Esophagus squamous epithelium (tissue), 5 donors: ENCODE measurements around the gene ZNF710. TPM values are rescaled to one million over a fixed set of nuclear protein-coding genes. Genes with fewer than 3 reads are reported as not detected.
A peak's percentile ranks its signal among the peaks of the same experiment; 100 is the strongest.

ENCODE experiments used
- DNase-seq: peaks from one replicate; lab custom pipeline; 2025; lab: John Stamatoyannopoulos, UW
- H3K27ac ChIP-seq, 4 donors: fragments of 200-600 bp; sonication (generic); one replicate each; pipeline ENCODE4 v1.5.1; 2016 to 2019; ENCODE audit warnings: mild to moderate bottlenecking in 1 of 4
- H3K27me3 ChIP-seq, 4 donors: fragments of 200-600 bp; sonication (generic); 1 replicate in 3 of 4; 2 replicates in 1 of 4; pipeline versions ENCODE4 v1.5.1 to v1.6.0; 2017 to 2021; ENCODE audit warnings: antibody characterized with exemption in 1 of 4
- H3K36me3 ChIP-seq, 3 donors: fragments of 200-600 bp; sonication (generic); one replicate each; pipeline ENCODE4 v1.5.1; 2016 to 2019
- H3K4me1 ChIP-seq, 3 donors: fragments of 200-600 bp; sonication (generic); one replicate each; pipeline ENCODE4 v1.5.1; 2017 to 2019
- H3K4me3 ChIP-seq, 4 donors: fragments of 200-600 bp; sonication (generic); 1 replicate in 3 of 4; 2 replicates in 1 of 4; pipeline ENCODE4 v1.5.1; 2016 to 2019; ENCODE audit warnings: mild to moderate bottlenecking in 2 of 4, moderate library complexity in 1 of 4
- H3K9me3 ChIP-seq, 3 donors: fragments of 200-600 bp; sonication (generic); one replicate each; pipeline ENCODE4 v1.5.1; 2016 to 2019
- CTCF ChIP-seq, 6 experiments: fragments of 450-650 bp in 4 of 6; fragments of 200-600 bp in 2 of 6; sonication (generic) in 2 of 6; IDR thresholded peaks; one replicate each; pipeline ENCODE4 v1.5.1; 2016 to 2019; ENCODE audit warnings: antibody characterized with exemption in 6 of 6, mild to moderate bottlenecking in 4 of 6, moderate library complexity in 4 of 6
- POLR2A ChIP-seq, 4 donors: fragments of 450-650 bp; IDR thresholded peaks; one replicate each; pipeline ENCODE4 v1.6.1; 2017; ENCODE audit warnings: antibody characterized with exemption in 4 of 4, mild to moderate bottlenecking in 4 of 4, moderate library complexity in 3 of 4
- WGBS, 2 donors: methylation state at CpG; one replicate each; pipeline ENCODE4 v1.1.5; 2018; 5-methylcytosine and 5-hydroxymethylcytosine counted together
- intact Hi-C: fragments of 100-400 bp; cut with DNase I; formaldehyde crosslinking; loops from one replicate; pipeline ENCODE4 v1.15.0; 2022
- total RNA-seq, 4 donors: library from RNA; depleted of rRNA; stranded (reverse); fragments of >200 nt; gene quantifications; one replicate each; pipeline ENCODE4 v1.1.0, GENCODE V29; 2016
- donor health status: DM: yes; HTN: yes; CAD: no.

ZNF710 gene
- total RNA-seq, 4 donors from 2014 or later = 15.1 to 27.4 (median 21.4) TPM

GRCh38 chr15:90080458-90080755, 79.3 kb downstream of the ZNF710 start:
- no peak overlapping the region for H3K4me3 ChIP-seq
- peaks cover 7 to 33% (median 20%) of the 10 kb centered on the region in 3 donors for H3K4me1 ChIP-seq
- intact Hi-C loops = loop anchor here (10.0 kb wide), 1 partner anchor 316 kb away; no protein-coding TSS in a partner anchor
- DNase-seq = no peak
- WGBS, 2 donors = 92% methylated on average over 5 to 7 of the region's 9 CpGs
- no peaks in the 10 kb centered on the region for H3K27me3 ChIP-seq
- H3K9me3 ChIP-seq = no peaks in the 10 kb centered on the region
- peaks cover 14 to 87% (median 35%) of the 10 kb centered on the region in 3 donors for H3K36me3 ChIP-seq
- TF ChIP-seq POLR2A (IDR thresholded peaks at IDR 0.05) (no peak), CTCF (IDR thresholded peaks at IDR 0.05) (no peak)
- peak overlapping the region in 1 of 4 donors; percentile 33 for H3K27ac ChIP-seq

- 91 to 92% methylated on average over 7 to 8 of the region's 11 CpGs for WGBS, 2 donors
- H3K9me3 ChIP-seq = no peaks in the 10 kb centered on the region
- no peak overlapping the region for H3K4me3 ChIP-seq
- intact Hi-C loops = loop anchor here (10.0 kb wide), 1 partner anchor 316 kb away; no protein-coding TSS in a partner anchor
- peaks cover 14 to 87% (median 35%) of the 10 kb centered on the region in 3 donors for H3K36me3 ChIP-seq
- peaks cover 5 to 28% (median 18%) of the 10 kb centered on the region in 3 donors for H3K4me1 ChIP-seq
- no peak for DNase-seq
- H3K27ac ChIP-seq = peak overlapping the region in 2 of 4 donors; percentile 21 to 33
- H3K27me3 ChIP-seq = no peaks in the 10 kb centered on the region
- TF ChIP-seq POLR2A (IDR thresholded peaks at IDR 0.05) (no peak), CTCF (IDR thresholded peaks at IDR 0.05) (no peak)
Measured at GRCh38 chr15:90080818-90081393, 79.8 kb downstream of the ZNF710 start.

GRCh38 chr15:90082140-90082715, 81.1 kb downstream of the ZNF710 start:
- no peaks in the 10 kb centered on the region for H3K27me3 ChIP-seq
- no peak for TF ChIP-seq POLR2A (IDR thresholded peaks at IDR 0.05)
- no peak for TF ChIP-seq CTCF (IDR thresholded peaks at IDR 0.05)
- DNase-seq = no peak
- peak overlapping the region in 3 of 4 donors; percentile 5 to 52 (median 41) for H3K27ac ChIP-seq
- peaks cover 0 to 17% (median 9%) of the 10 kb centered on the region in 3 donors for H3K4me1 ChIP-seq
- H3K36me3 ChIP-seq = peaks cover 14 to 98% (median 40%) of the 10 kb centered on the region in 3 donors
- WGBS, 2 donors = 0% methylated on average over 1 of the region's 9 CpGs; no CpG with 5 or more reads in 1 of the 2 donors
- intact Hi-C loops = loop anchor here (10.0 kb wide), 1 partner anchor 317 kb away; no protein-coding TSS in a partner anchor
- H3K9me3 ChIP-seq = no peaks in the 10 kb centered on the region
- no peak overlapping the region for H3K4me3 ChIP-seq

- Histone ChIP-seq H3K27ac (no peak overlapping the region), H3K4me3 (no peak overlapping the region), H3K36me3 (peaks cover 24 to 99% (median 50%) of the 10 kb centered on the region in 3 donors), H3K27me3 (no peaks in the 10 kb centered on the region), H3K4me1 (peaks cover 0 to 20% (median 9%) of the 10 kb centered on the region in 3 donors), H3K9me3 (no peaks in the 10 kb centered on the region)
- no peak for DNase-seq
- no peak for TF ChIP-seq CTCF (IDR thresholded peaks at IDR 0.05)
- TF ChIP-seq POLR2A (IDR thresholded peaks at IDR 0.05) = no peak
- intact Hi-C loops = loop anchor here (10.0 kb wide), 1 partner anchor 319 kb away; no protein-coding TSS in a partner anchor
- WGBS, 2 donors = 76 to 82% methylated on average over 4 to 5 of the region's 5 CpGs
Measured at GRCh38 chr15:90083419-90083818, 82.3 kb downstream of the ZNF710 start.
